Endometrial microvascular endothelial cells (primary cell): ENCODE measurements around the gene COLEC12. TPM values are rescaled to one million over a fixed set of nuclear protein-coding genes. Genes with fewer than 3 reads are reported as not detected.
"Not testable (repeated sequence)": the region's sequence is repeated elsewhere in the genome, so short reads cannot be mapped to it uniquely, and the experiment has no call there.

Source experiments
- in situ Hi-C: cut with HindIII; loops from 2 replicates; pipeline ENCODE4 v1.10.0; 2017; ENCODE audit warnings: low sequenced_read_pairs, low pct_unique_long_range_greater_than_20kb; ENCODE audit errors: inconsistent ontology term
- total RNA-seq: library from RNA; depleted of rRNA; stranded (reverse); fragments of >200 nt; gene quantifications from one replicate; pipeline ENCODE4 v1.2.3, GENCODE V29; 2015; ENCODE audit errors: inconsistent ontology term

The COLEC12 gene
- total RNA-seq, 1 donor from 2014 or later, result not detected

GRCh38 chr18:318791-319291 lies 181.7 kb downstream of the COLEC12 start:
- in situ Hi-C loops, result no loop called here

GRCh38 chr18:317618-318017 lies 182.9 kb downstream of the COLEC12 start:
- in situ Hi-C loops, result no loop called here

- in situ Hi-C loops, result no loop called here
Observed at GRCh38 chr18:316393-316792, 184.1 kb downstream of the COLEC12 start.

DNA sequence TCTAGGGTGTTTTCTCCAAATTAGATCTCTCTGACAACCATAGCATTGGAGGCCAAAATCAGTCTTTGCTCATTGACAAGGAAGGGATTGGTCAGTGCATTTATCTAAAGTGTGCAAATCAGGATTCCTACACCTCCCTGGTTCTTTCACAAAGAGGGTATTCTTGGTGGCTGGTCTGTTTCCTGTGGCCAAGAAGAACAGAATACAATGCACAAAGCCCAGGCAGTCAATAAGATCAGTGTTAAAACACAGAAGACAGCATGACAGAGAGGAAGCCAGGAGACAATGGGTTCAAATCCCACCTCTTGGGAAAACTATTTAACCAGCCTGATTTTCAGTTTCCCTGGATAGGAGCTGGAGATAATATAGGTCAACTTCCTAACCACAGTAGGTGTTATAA lies 186.6 kb downstream of the COLEC12 start:
- in situ Hi-C loops, result no loop called here

DNA sequence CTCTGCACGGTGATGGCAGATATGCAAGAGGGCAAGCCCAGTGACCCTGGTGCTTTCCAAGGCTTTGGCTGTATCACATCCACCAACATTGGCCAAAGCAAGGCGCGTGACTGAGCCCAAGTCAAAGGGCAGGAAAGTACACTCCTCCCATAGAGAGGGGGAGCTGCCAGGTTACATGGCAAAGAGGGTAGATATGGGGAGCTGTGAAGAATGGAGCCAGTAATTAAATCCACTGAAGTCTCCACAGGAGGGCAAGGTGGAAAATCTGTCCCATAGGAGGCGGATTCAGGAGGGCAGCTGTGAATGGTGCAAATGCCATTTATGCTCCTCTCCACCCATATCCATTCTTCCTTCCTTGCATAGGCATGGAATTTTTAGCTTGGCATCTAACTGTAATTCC lies 188.1 kb downstream of the COLEC12 start:
- in situ Hi-C loops, result no loop called here

DNA sequence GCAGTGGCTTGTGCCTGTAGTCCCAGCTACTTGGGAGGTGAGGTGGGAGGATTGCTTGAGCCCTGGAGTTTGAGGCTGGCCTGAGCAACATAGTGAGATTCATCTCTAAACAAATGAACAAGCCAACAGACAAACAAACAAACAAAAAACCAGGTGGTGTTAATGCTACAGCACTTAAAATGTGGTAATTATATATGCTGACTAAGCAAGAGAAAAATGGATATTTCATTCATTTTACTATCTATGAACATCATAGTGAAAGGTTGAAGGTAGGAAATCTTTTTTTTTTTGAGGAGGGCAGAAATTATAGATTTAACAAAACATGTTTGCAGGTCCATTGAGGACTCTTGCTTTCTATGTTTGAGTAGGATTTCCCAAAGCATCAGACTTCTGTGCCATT lies 190.5 kb downstream of the COLEC12 start:
- in situ Hi-C loops, result no loop called here

GRCh38 chr18:308086-308485 lies 192.4 kb downstream of the COLEC12 start:
- in situ Hi-C loops, result not testable (repeated sequence)

- in situ Hi-C loops, result no loop called here
Observed at GRCh38 chr18:306608-307255, 193.8 kb downstream of the COLEC12 start.

DNA sequence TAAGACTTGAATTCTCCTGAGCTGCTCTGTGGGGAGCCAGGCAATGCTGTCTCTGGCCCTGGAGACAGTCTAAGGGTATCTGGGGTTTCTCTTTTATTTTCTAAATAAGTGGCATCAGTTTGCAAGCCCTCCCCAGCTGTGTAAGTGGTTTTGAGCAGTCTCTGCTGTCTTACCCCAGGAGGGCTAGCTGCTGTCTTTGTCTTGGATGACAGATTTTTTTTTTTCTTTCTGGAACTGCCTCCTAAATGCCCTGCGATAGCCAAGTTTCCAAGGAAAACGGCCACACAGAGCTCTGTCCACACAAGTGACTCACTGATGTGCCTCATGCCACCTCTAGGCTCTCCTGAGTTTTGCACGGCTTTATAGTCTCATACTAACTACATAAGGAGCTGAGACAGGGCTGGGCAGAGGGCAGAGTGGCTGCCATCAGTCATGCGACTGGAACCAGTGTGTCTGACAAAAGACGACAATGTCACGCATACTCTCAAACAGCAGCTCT lies 195.4 kb downstream of the COLEC12 start:
- in situ Hi-C loops, result no loop called here

DNA sequence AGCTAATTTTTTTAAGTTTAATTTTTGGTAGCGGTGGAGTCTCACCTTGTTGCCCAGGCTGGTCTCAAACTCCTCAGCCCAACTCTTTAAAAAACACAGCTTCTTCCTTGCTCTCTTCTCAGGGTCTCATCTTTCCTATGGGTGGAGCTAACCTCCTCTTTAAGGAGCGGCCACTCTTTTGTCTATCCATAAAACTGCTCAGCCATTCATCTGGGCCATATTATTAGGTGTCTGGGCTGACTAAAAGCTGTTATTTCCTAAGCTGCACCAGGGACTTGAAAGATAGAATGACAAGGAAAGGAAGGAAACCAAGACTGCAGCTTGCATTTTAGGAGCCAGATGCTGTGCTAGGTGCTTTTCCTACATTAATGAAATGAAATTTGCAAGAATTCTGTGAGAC lies 196.9 kb downstream of the COLEC12 start:
- in situ Hi-C loops, result no loop called here

- in situ Hi-C loops, result no loop called here
Observed at GRCh38 chr18:303011-303410, 197.5 kb downstream of the COLEC12 start.

DNA sequence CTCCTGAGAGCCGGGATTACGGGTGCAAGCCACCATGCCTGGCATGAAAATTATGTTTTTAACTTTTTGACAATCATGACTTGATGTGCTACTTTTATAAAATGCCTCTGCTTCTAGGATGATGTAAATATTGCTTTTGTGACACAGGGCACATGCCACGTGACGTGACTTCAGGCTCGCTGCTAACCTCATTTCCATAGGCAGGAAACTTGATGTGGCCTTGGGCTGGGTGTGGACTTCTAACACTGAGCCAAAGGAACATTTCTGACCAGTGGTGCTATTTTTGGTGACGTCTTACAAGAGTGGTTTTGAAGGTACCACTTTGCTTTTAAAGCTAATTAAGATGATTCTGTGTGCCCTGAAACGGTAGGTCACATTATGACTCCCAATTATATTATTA lies 198.4 kb downstream of the COLEC12 start:
- in situ Hi-C loops, result no loop called here

DNA sequence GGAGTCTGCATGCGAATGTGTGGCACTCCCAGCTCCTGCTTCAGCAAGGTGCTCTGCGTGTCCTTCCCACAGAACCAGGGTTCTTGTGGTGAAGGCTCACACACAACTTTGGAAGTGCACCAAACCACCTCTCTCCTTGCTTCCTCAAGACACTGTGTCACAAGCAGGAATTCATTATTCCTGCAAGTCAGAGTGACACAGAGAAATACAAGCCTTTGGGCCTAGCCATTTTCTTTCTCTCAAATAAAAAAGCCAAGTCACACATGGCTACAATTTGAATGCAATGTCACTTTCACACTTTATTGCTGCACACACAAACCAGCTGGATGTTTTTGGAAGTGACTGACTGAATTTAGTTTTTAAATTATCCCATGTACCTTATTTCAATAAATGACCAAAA lies 202.6 kb downstream of the COLEC12 start:
- in situ Hi-C loops, result no loop called here

GRCh38 chr18:295756-296490 lies 204.6 kb downstream of the COLEC12 start:
- in situ Hi-C loops, result no loop called here

GRCh38 chr18:294566-294965 lies 205.9 kb downstream of the COLEC12 start:
- in situ Hi-C loops, result no loop called here

GRCh38 chr18:293536-293935 lies 207.0 kb downstream of the COLEC12 start:
- in situ Hi-C loops, result no loop called here

GRCh38 chr18:292271-292670 lies 208.2 kb downstream of the COLEC12 start:
- in situ Hi-C loops, result no loop called here

DNA sequence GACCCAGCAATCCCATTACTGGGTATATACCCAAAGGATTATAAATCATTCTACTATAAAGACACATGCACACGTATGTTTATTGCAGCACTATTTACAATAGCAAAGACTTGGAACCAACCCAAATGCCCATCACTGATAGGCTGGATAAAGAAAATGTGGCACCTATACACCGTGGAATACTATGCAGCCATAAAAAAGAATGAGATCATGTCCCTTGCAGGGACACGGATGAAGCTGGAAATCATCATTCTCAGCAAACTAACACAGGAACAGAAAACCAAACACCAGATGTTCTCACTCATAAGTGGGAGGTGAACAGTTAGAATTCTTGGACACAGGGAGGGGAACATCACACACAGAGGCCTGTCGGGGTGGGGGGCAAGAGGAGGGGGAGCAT lies 210.5 kb downstream of the COLEC12 start:
- in situ Hi-C loops, result not testable (repeated sequence)

- in situ Hi-C loops, result no loop called here
Observed at GRCh38 chr18:289026-289425, 211.5 kb downstream of the COLEC12 start.
